ENCODE results near the gene KCNG2.

- TF ChIP-seq PBX3 (IDR thresholded peaks at IDR 0.05; ENCODE audit: insufficient replicate concordance, low read depth, low read length) = no peak
- TF ChIP-seq CTCF (IDR thresholded peaks at IDR 0.05 in 2 of 3, conservative IDR thresholded peaks at IDR 0.05 in 1 of 3; ENCODE audit: control insufficient read depth in 2 of 3, extremely low read depth in 1 of 3, insufficient read depth in 1 of 3, low read depth in 3 of 3, low read length in 3 of 3) = no peak
- no peak for TF ChIP-seq SIN3A (IDR thresholded peaks at IDR 0.05; ENCODE audit: low read depth, low read length)
- no peak for TF ChIP-seq EZH2 (IDR thresholded peaks at IDR 0.05; ENCODE audit: borderline replicate concordance, control insufficient read depth, low read depth, low read length)
- no peak for TF ChIP-seq POLR2AphosphoS2 (IDR thresholded peaks at IDR 0.05; ENCODE audit: low read depth, low read length)
- TF ChIP-seq MEF2A (IDR thresholded peaks at IDR 0.05; ENCODE audit: insufficient read depth, low read depth, low read length) = no peak
- TF ChIP-seq POLR2A (IDR thresholded peaks at IDR 0.05; ENCODE audit: low read depth, low read length) = no peak
- no peak for TF ChIP-seq REST (IDR thresholded peaks at IDR 0.05; ENCODE audit: low read depth, low read length)
- no peak for TF ChIP-seq MAX (IDR thresholded peaks at IDR 0.05; ENCODE audit: low read depth, low read length)
- no peak for TF ChIP-seq DPF2 (IDR thresholded peaks at IDR 0.05)
- no peak for TF ChIP-seq POLR2AphosphoS5 (IDR thresholded peaks at IDR 0.05; ENCODE audit: low read length)
Observed at GRCh38 chr18:79882522-79883241, 84.9 kb downstream of the KCNG2 start.

Measured in GM12878 (cell line).